ENCODE results near the gene UPK2.
A peak's percentile ranks its signal among the peaks of the same experiment; 100 is the strongest.
"Not testable (repeated sequence)": the region's sequence is repeated elsewhere in the genome, so short reads cannot be mapped to it uniquely, and the experiment has no call there.

The UPK2 gene

GRCh38 chr11:118939404-118939915 lies 16.6 kb upstream of the UPK2 start:
- no peak for DNase-seq

- no peak for DNase-seq
Measured at GRCh38 chr11:118939953-118940598, 16.0 kb upstream of the UPK2 start.

- no peak for DNase-seq
Measured at GRCh38 chr11:118947091-118947490, 9.0 kb upstream of the UPK2 start.

DNA sequence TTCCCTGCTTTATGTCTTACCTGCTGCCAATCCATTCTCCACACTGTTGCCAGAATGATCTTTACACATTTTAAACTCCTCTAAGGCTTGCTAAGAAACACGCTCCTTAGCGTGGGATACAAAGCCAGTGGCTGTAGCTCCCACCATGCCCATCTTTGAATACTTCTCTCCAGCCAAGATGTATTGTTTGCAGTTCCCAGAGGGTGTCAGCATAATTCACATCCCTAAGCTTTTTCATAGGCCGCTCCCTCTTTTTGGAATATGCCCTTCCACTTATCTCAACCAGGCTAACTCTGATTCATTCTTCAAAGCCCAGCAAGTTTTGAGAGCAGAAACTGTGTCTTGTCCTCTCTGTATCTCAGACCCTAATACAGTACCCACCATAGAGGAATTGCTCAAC lies 8.1 kb upstream of the UPK2 start:
- no peak for DNase-seq

GRCh38 chr11:118953265-118953664 lies 2.8 kb upstream of the UPK2 start:
- peak; percentile 7 for DNase-seq

GRCh38 chr11:118953976-118954375 lies 2.1 kb upstream of the UPK2 start:
- not testable (repeated sequence) for DNase-seq

GRCh38 chr11:118956847-118957469 lies 860 bp downstream of the UPK2 start:
- DNase-seq, result no peak

DNA sequence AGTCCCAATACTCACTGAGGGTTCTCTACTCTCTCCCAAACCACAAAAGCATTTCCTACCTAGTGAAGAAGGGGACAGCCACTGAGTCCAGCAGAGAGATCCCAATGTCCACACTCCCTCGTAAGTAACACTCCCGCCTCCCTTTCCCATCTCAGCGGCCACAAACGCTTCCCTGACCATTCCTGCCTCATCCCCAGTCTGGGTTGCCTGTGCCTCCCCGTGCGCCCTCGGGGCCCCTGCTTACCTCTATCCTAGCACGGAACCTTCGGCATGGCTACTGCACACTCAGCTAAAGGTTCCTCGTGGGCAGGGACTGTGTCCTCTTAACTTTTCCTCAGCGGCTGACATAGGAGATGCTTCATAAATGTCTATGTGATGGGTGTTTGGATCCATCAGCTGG lies 1.5 kb downstream of the UPK2 start:
- no peak for DNase-seq

DNA sequence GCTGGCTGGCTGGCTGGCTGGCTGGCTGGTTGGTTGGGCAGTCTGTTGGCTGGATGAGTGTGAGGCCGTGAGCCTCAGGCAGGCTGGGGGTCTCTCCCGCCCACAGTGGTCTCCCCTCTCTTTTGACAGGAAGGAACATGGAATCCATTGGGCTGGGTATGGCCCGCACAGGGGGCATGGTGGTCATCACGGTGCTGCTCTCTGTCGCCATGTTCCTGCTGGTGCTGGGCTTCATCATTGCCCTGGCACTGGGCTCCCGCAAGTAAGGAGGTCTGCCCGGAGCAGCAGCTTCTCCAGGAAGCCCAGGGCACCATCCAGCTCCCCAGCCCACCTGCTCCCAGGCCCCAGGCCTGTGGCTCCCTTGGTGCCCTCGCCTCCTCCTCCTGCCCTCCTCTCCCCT lies 1.9 kb downstream of the UPK2 start:
- DNase-seq, result no peak

GRCh38 chr11:118958577-118958976 lies 2.5 kb downstream of the UPK2 start:
- no peak for DNase-seq

DNA sequence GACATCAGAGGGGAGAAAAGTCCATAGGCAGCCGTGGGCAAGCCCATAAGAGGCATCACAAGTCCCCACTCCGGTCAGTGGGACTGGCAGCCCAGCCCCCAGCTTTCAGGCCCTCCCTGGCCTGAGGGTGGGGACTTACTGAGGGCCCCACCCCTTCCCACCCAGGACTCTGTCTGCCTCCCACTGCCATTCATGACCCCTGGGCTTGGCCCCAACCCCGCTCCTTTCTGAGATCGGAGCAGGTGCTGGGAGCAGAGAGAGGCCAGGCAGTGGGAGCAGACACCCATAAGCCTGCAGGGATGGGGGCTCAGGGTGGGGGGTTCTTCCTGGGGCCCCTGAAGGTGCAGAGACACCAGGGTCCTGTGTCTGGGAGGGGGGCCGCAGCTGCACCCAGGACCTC lies 5.1 kb downstream of the UPK2 start:
- DNase-seq, result no peak

GRCh38 chr11:118961591-118961990 lies 5.5 kb downstream of the UPK2 start:
- no peak for DNase-seq

GRCh38 chr11:118969508-118969907 lies 13.4 kb downstream of the UPK2 start:
- DNase-seq, result not testable (repeated sequence)

GRCh38 chr11:118971646-118972045 lies 15.5 kb downstream of the UPK2 start, which contains the start of gene FOXR1:
Gene FOXR1, plus strand, starts transcription at chr11:118971761. Its CDS starts 171 bp downstream, at chr11:118971932.
- no peak for DNase-seq

DNA sequence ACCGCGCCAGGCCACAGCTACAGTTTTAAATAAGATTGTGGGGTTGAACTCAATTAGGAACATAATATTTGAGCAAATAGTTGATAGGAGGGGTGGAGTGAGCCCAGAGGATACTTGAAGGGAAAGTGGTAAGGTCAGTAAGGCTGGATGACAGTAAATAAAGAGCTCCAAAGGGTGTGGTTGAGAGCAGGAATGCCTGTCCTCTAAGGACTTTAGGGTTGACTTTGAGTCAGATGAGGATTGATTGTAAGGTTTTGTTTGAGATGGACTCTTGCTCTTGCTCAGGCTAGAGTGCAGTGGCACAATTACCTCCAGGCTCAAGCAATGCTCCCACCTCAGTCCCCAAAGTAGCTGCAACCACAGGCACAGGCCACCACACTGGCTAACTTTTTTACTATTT lies 17.9 kb downstream of the UPK2 start:
- no peak for DNase-seq

GRCh38 chr11:118975771-118976709 lies 19.9 kb downstream of the UPK2 start:
- no peak for DNase-seq

DNA sequence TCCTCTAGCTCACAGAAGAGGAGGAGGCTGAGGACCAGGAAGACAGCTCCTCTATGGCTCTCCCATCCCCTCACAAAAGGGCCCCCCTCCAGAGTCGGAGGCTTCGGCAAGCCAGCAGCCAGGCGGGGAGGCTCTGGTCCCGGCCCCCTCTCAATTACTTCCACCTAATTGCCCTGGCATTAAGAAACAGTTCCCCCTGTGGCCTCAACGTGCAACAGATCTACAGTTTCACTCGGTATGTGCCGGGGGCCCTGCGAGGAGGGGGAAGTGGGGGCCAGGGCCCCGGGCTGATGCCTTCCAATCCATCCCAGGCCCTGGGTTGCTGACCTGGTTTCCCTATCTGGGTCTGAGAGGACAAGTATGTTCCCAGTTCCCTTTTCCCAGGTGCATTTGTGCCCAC lies 23.3 kb downstream of the UPK2 start:
- no peak for DNase-seq

DNA sequence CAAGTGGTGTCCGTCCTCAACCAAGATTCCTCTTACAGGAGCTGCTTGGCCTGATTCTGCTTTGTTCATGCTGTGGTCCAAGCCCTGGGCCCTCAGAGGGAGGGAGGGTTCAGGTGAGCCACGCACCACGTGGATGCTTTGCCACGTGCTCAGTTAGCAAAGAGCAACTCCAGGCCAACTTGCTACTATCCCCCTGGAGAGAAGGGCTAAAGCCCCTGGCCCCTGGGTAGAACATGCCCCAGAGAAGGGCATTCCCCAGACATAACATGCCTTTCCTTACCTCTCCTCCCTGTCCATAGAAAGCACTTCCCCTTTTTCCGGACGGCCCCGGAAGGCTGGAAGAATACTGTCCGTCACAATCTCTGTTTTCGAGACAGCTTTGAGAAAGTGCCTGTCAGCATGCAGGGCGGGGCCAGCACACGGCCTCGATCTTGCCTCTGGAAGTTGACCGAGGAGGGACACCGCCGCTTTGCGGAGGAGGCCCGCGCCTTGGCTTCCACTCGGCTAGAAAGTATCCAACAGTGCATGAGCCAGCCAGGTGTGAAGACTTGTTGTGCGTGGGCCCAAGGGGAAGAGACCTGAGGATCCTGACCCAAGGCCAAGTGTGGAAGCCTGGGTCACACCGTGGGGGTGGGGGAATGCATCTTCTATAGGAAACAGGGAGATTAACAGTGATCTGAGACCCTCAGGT lies 24.2 kb downstream of the UPK2 start:
- no peak for DNase-seq

DNA sequence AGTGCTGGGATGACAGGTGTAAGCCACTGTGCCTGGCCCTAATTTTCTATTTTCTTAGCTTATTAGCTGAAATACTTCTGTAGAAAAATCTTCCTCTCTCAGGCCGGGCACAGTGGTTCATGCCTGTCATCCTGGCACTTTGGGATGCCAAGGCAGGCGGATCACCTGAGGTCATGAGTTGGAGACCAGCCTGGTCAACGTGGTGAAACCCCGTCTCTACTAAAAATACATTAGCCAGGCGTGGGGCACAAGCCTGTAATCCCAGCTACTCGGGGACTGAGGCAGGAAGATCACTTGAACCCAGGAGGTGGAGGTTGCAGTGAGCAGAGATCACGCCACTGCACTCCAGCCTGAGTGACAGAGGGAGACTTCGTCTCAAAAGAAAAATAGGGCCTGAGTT lies 28.2 kb downstream of the UPK2 start:
- not testable (repeated sequence) for DNase-seq

GRCh38 chr11:118984825-118985224 lies 28.7 kb downstream of the UPK2 start:
- DNase-seq, result no peak

GRCh38 chr11:118988280-118988679 lies 32.2 kb downstream of the UPK2 start:
- no peak for DNase-seq

DNA sequence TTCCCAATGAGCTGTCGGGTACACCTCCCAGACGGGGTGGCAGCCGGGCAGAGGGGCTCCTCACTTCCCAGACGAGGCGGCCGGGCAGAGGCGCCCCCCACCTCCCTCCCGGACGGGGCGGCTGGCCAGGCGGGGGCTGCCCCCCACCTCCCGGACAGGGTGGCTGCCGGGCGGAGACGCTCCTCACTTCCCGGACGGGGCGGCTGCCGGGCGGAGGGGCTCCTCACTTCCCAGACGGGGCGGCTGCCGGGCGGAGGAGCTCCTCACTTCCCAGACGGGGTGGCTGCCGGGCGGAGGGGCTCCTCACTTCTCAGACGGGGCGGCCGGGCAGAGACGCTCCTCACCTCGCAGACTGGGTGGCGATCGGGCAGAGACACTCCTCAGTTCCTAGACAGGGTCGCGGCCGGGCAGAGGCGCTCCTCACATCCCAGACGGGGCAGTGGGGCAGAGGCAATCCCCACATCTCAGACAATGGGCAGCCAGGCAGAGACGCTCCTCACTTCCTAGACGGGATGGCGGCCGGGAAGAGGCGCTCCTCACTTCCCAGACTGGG lies 35.5 kb downstream of the UPK2 start:
- not testable (repeated sequence) for DNase-seq

Data from NCI-H1694 (cell line).